ENCODE data around the gene PLAC9.
A peak's percentile ranks its signal among the peaks of the same experiment; 100 is the strongest.
"Not testable (repeated sequence)": the region's sequence is repeated elsewhere in the genome, so short reads cannot be mapped to it uniquely, and the experiment has no call there.

PLAC9 gene

GRCh38 chr10:80137031-80137862, 4.7 kb downstream of the PLAC9 start:
- Histone ChIP-seq H3K27ac (peak overlapping the region in 17 of 21 experiments; percentile 18 to 81 (median 59)), H3K4me3 (no peak overlapping the region)

DNA sequence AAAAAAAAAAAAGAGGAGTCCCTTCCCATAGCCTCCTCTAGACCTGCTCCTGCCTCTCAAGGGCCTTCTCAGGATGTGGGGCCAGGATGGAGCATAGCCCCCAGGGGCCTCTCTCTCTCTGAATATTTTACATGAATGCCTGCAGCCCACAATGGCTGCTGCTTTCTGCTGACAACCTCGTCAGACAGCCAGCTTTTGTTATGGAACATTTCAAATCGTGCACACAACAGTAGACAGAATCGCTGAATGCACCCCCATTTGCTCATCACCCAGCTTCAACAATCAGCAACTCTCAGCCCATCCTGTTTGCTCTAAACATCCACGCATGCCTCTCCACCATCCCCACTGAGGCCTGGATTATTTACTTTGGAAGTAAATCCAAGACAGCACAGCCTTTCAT, 5.4 kb downstream of the PLAC9 start:
- Histone ChIP-seq H3K27ac (peak overlapping the region in 9 of 21 experiments; percentile 42 to 81 (median 72)), H3K4me3 (no peak overlapping the region)

DNA sequence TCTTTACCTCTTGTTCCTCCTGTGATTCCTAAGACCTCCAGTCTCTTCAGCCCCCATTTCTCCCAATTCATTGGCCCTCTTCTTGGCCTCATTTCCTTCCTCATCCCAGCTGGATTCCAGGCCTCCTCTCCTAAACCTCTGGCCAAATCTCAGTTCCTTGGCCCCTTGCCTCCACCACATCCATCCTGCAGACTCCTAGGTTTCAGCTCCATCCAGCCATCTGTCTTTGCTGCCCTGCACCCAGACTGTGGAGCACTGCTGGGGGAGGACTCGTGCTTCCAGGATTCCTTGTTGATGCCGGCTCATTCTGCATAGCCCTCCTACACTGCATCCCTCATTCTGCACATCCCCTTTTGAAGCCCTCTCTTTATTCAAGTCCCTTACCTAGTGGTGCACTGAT, 6.7 kb downstream of the PLAC9 start:
- no peak overlapping the region for H3K27ac ChIP-seq
- no peak overlapping the region for H3K4me3 ChIP-seq

DNA sequence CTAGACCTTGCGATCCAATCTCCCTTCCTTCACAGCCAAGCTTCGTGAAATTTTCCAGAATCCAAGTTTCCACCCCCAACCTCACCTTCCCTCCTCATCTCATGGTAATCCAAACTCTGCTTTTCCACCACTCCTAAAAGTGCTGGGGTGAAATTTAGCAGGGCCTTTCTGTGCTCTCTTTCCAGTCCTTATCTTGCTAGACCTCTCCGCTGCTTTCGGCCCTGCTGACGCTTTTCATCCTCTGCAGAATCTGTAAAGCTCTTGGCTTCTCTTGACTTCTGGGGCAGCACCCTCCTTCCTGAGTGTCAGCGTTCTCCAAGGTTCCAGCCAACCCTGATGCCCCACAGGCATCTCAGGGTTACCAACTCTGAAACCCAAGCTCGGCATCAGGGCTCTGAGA, 7.7 kb downstream of the PLAC9 start:
- no peak overlapping the region for H3K4me3 ChIP-seq

GRCh38 chr10:80141696-80142460, 9.3 kb downstream of the PLAC9 start:
- H3K27ac ChIP-seq, result no peak overlapping the region

More for the DNA sequence above, 7.7 kb downstream of the PLAC9 start:
- H3K27ac ChIP-seq, result no peak overlapping the region

GRCh38 chr10:80144067-80144695, 11.7 kb downstream of the PLAC9 start:
- H3K4me3 ChIP-seq, result peak overlapping the region in 4 of 7 experiments; percentile 6 to 20 (median 12)
- peak overlapping the region in 11 of 21 experiments; percentile 1 to 65 (median 45) for H3K27ac ChIP-seq

More at GRCh38 chr10:80141696-80142460, 9.3 kb downstream of the PLAC9 start:
- no peak overlapping the region for H3K4me3 ChIP-seq

DNA sequence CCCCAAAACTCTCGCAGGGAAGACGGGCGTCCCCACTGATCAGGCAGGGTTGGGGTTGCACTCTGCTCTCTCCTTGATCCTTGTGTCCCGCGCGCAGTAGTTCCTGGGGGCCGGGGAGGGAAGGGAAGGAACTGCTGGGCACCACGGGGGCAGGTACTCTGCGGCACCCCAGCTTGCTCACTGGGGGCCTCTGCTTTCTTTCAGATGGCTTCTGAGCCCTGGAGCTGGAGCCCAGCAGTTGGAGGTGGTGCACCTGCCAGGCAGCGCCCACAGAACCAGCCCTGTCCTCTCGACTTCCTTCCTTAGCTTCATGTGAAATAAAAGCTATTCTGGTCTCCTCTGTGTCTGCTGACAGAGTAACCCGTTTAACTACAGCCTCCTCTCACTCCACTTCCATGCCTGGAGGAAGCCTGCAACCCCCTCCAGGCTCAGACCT, 12.2 kb downstream of the PLAC9 start:
- Histone ChIP-seq H3K27ac (peak overlapping the region in 10 of 21 experiments; percentile 5 to 65 (median 46)), H3K4me3 (peak overlapping the region in 3 of 7 experiments; percentile 10 to 20 (median 14))

GRCh38 chr10:80145406-80146308, 13.1 kb downstream of the PLAC9 start:
- not testable (repeated sequence) for H3K4me3 ChIP-seq
- H3K27ac ChIP-seq, result peak overlapping the region in 5 of 21 experiments; percentile 18 to 65 (median 49)

DNA sequence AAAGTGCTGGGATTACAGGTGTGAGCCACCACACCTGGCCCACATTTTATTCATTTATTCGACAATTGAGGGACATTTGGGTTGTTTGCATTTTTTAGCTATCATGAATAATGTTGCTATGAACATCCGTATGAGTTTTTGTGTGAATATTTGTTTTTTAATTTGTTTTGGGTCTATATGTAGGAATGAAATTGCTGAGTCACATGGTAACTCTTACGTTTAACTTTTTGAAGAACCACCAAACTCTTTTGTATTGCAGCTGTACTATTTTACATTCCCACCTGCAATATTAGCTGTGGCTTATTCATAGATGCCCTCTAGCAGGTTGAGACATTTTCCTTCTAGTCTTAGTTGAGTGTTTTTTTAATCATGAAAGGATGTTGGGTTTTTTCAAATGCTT, 14.4 kb downstream of the PLAC9 start:
- H3K27ac ChIP-seq, result peak overlapping the region in 1 of 21 experiments; percentile 18

GRCh38 chr10:80148166-80148805, 15.8 kb downstream of the PLAC9 start:
- Histone ChIP-seq H3K4me3 (no peak overlapping the region), H3K27ac (peak overlapping the region in 4 of 21 experiments; percentile 17 to 71 (median 44))

More for the DNA sequence above, 14.4 kb downstream of the PLAC9 start:
- H3K4me3 ChIP-seq, result no peak overlapping the region

- Histone ChIP-seq H3K27ac (no peak overlapping the region), H3K4me3 (no peak overlapping the region)
Observed at GRCh38 chr10:80149123-80149522, 16.6 kb downstream of the PLAC9 start.

GRCh38 chr10:80150172-80150571, 17.6 kb downstream of the PLAC9 start:
- Histone ChIP-seq H3K27ac (no peak overlapping the region), H3K4me3 (no peak overlapping the region)

GRCh38 chr10:80152820-80153219, 20.3 kb downstream of the PLAC9 start:
- Histone ChIP-seq H3K27ac (no peak overlapping the region), H3K4me3 (no peak overlapping the region)

- no peak overlapping the region for H3K4me3 ChIP-seq
- peak overlapping the region in 1 of 21 experiments; percentile 29 for H3K27ac ChIP-seq
Observed at GRCh38 chr10:80153460-80153859, 20.9 kb downstream of the PLAC9 start.

- Histone ChIP-seq H3K4me3 (no peak overlapping the region), H3K27ac (peak overlapping the region in 16 of 21 experiments; percentile 5 to 87 (median 49))
Observed at GRCh38 chr10:80154626-80154977, 22.1 kb downstream of the PLAC9 start.

- Histone ChIP-seq H3K4me3 (no peak overlapping the region), H3K27ac (peak overlapping the region in 18 of 21 experiments; percentile 20 to 87 (median 68))
Observed at GRCh38 chr10:80154978-80155695, 22.6 kb downstream of the PLAC9 start.

GRCh38 chr10:80155696-80156215, 23.2 kb downstream of the PLAC9 start:
- Histone ChIP-seq H3K27ac (peak overlapping the region in 19 of 21 experiments; percentile 16 to 87 (median 66)), H3K4me3 (no peak overlapping the region)

DNA sequence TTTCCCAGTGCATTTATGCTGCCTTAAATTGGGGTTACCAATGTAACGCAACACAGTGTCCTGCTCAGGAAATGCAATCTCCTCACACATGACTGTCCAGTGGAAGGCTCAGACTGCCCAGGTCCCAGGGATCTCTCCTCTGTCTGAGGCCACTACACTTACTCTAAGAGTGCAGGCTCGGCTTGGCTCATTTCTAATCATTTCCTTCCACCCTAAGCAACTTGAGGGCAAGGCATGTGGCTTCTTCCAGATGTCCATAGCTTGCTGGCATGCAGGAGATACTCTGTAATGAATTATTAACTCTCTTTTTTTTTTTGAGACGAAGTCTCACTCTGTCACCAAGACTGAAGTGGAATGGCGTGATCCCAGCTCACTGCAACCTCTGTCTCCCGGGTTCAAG, 23.7 kb downstream of the PLAC9 start:
- Histone ChIP-seq H3K4me3 (no peak overlapping the region), H3K27ac (peak overlapping the region in 16 of 21 experiments; percentile 22 to 87 (median 69))
